Progenitor cell of endocrine pancreas (in vitro differentiated cells): Measurements from ENCODE around the gene RGL3. TPM values are rescaled to one million over a fixed set of nuclear protein-coding genes. Genes with fewer than 3 reads are reported as not detected.

Experiments used
- DNase-seq: peaks from one replicate; pipeline ENCODE4 v3.0.0; 2021; ENCODE audit warnings: low spot score; ENCODE audit not compliant: unreplicated experiment
- H3K27ac Mint-ChIP-seq: 2 replicates; pipeline ENCODE4 v1.8.0; 2021; ENCODE audit warnings: mild to moderate bottlenecking, moderate library complexity, mixed read lengths
- H3K27me3 Mint-ChIP-seq: 2 replicates; pipeline ENCODE4 v1.8.0; 2021; ENCODE audit warnings: mixed read lengths
- H3K36me3 Mint-ChIP-seq: 2 replicates; pipeline ENCODE4 v1.8.0; 2022; ENCODE audit warnings: mixed read lengths; ENCODE audit not compliant: insufficient read depth
- H3K4me1 Mint-ChIP-seq: 2 replicates; pipeline ENCODE4 v1.8.0; 2021; ENCODE audit warnings: low read depth, mixed read lengths
- H3K4me3 Mint-ChIP-seq: 2 replicates; pipeline ENCODE4 v1.8.0; 2021; ENCODE audit warnings: low read depth, mild to moderate bottlenecking, moderate library complexity, mixed read lengths
- H3K9me3 Mint-ChIP-seq: 2 replicates; pipeline ENCODE4 v1.8.0; 2021; ENCODE audit warnings: low read depth, mixed read lengths
- CTCF ChIP-seq: fragments of 200-600 bp; sonication (generic); IDR thresholded peaks from one replicate; pipeline ENCODE4 v1.5.0; 2021; ENCODE audit warnings: antibody characterized with exemption, mild to moderate bottlenecking; ENCODE audit not compliant: unreplicated experiment
- total RNA-seq: library from RNA; stranded (reverse); gene quantifications from 2 replicates; pipeline ENCODE4 v1.2.1, GENCODE V29; 2021

The RGL3 gene
- total RNA-seq, 1 donor from 2014 or later, result 284 TPM

GRCh38 chr19:11346104-11346940 is 72.8 kb downstream of the RGL3 start, which contains the start of the genes CCDC159 and TMEM205:
TSS of gene CCDC159 (plus strand) at chr19:11346519. CDS start at chr19:11346607, 88 bp downstream.
TSS of gene TMEM205 (minus strand) at chr19:11346268. CDS start at chr19:11345619, 649 bp downstream.
- no peak for TF ChIP-seq CTCF
- Mint-ChIP-seq H3K27ac (peak within 1 kb of the TSS; percentile 97), H3K4me1 (peaks cover 13% of the 10 kb centered on the region), H3K9me3 (peaks cover 3% of the 10 kb centered on the region), H3K36me3 (no peaks in the 10 kb centered on the region), H3K27me3 (no peaks in the 10 kb centered on the region), H3K4me3 (peak within 1 kb of the TSS; percentile 95)
- peak; percentile 94 for DNase-seq

- peaks cover 3% of the 10 kb centered on the region for H3K9me3 Mint-ChIP-seq
- H3K36me3 Mint-ChIP-seq, result no peaks in the 10 kb centered on the region
- no peaks in the 10 kb centered on the region for H3K27me3 Mint-ChIP-seq
- H3K27ac Mint-ChIP-seq, result peak overlapping the region; percentile 97
- no peak for TF ChIP-seq CTCF
- H3K4me1 Mint-ChIP-seq, result peaks cover 13% of the 10 kb centered on the region
- no peak for DNase-seq
- H3K4me3 Mint-ChIP-seq, result peak overlapping the region; percentile 95
Measured at GRCh38 chr19:11345122-11345803, 73.9 kb downstream of the RGL3 start.

Other genes with a start within 250 kb of the RGL3 start
- 27.6 and 29.1 TPM in 2 replicates for gene KANK2, start 221.8 kb downstream of the RGL3 start, total RNA-seq
- gene ANGPTL8, start 179.7 kb downstream of the RGL3 start, total RNA-seq, result not detected in 2 replicates
- 88.0 and 89.1 TPM in 2 replicates for gene DOCK6, start 156.8 kb downstream of the RGL3 start, total RNA-seq
- gene TSPAN16, start 123.2 kb downstream of the RGL3 start, total RNA-seq, result not detected in 2 replicates
- gene RAB3D, start 79.7 kb downstream of the RGL3 start, total RNA-seq, result 40.7 and 43.9 TPM in 2 replicates
- 49.8 and 51.1 TPM in 2 replicates for gene TMEM205, start 73.0 kb downstream of the RGL3 start, total RNA-seq
- gene CCDC159, start 72.8 kb downstream of the RGL3 start, total RNA-seq, result 25.0 and 27.6 TPM in 2 replicates
- gene PLPPR2, start 63.9 kb downstream of the RGL3 start, total RNA-seq, result 7.9 and 10.1 TPM in 2 replicates
- 3.2 and 3.3 TPM in 2 replicates for gene SWSAP1, start 44.6 kb downstream of the RGL3 start, total RNA-seq
- 53.6 and 56.7 TPM in 2 replicates for gene EPOR, start 35.0 kb downstream of the RGL3 start, total RNA-seq
- 1.8 and 2.2 TPM in 2 replicates for gene ODAD3, start 15.8 kb upstream of the RGL3 start, total RNA-seq
- 409 and 437 TPM in 2 replicates for gene PRKCSH, start 16.3 kb upstream of the RGL3 start, total RNA-seq
- 0.87 and 1.4 TPM in 2 replicates for gene ELAVL3, start 61.7 kb upstream of the RGL3 start, total RNA-seq
- gene ZNF653, start 86.5 kb upstream of the RGL3 start, total RNA-seq, result 17.6 and 21.8 TPM in 2 replicates
- 36.1 and 38.5 TPM in 2 replicates for gene ECSIT, start 109.8 kb upstream of the RGL3 start, total RNA-seq
- 3.2 and 9.0 TPM in 2 replicates for gene CNN1, start 119.5 kb upstream of the RGL3 start, total RNA-seq
- 48.7 and 56.5 TPM in 2 replicates for gene ELOF1, start 139.9 kb upstream of the RGL3 start, total RNA-seq
- gene ACP5, start 158.3 kb upstream of the RGL3 start, total RNA-seq, result 1.6 and 2.7 TPM in 2 replicates
- gene ZNF627, start 178.2 kb upstream of the RGL3 start, total RNA-seq, result 31.9 and 33.6 TPM in 2 replicates